Activated naive CD8-positive, alpha-beta T cell treated with anti-CD3 and anti-CD28 coated beads, Interleukin-2, amount 50 U/mL, for 24 hours (primary cell): Measurements from ENCODE around the gene PDZD8.
A peak's percentile ranks its signal among the peaks of the same experiment; 100 is the strongest.

Source experiments
- ATAC-seq: fragments of 150-1000 bp; cut with Tn5 transposase; one replicate; pipeline ENCODE4 v1.10.0; 2021
- DNase-seq: peaks from one replicate; pipeline ENCODE4 v3.0.0; 2021
- H3K27ac Mint-ChIP-seq: one replicate; pipeline ENCODE4 v1.8.0; 2021; ENCODE audit warnings: mild to moderate bottlenecking, mixed read lengths
- H3K27me3 Mint-ChIP-seq: one replicate; pipeline ENCODE4 v1.8.0; 2021; ENCODE audit warnings: mixed read lengths
- H3K36me3 Mint-ChIP-seq: one replicate; pipeline ENCODE4 v1.8.0; 2021; ENCODE audit warnings: low read depth, mixed read lengths
- H3K4me1 Mint-ChIP-seq: one replicate; pipeline ENCODE4 v1.8.0; 2021; ENCODE audit warnings: mixed read lengths
- H3K4me3 Mint-ChIP-seq: one replicate; pipeline ENCODE4 v1.8.0; 2021; ENCODE audit warnings: mild to moderate bottlenecking, moderate library complexity, mixed read lengths
- H3K9me3 Mint-ChIP-seq: one replicate; pipeline ENCODE4 v1.8.0; 2021; ENCODE audit warnings: mixed read lengths

The PDZD8 gene

DNA sequence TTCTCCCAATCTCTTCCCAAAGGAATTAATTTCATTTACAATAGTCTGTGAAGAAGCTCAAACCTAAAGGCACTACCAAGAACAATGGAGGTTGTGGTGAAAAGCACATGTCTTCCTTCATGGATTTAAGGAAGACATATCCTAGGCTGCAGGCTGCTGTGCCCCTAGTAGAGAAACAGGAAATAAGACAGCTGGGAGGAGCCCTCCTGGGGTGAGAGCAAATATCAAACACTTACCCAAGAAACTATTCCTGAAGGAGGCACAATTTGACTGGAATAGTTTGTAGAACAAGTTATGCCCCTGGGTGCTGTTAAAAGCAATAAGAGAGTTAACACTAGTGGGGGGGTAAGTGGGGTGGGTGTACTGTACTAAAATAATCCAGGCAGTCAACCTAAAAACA, 30.1 kb downstream of the PDZD8 start:
- DNase-seq: no peak
- Mint-ChIP-seq H3K9me3 (no peaks in the 10 kb centered on the region), H3K4me3 (no peak overlapping the region), H3K36me3 (peaks cover 8% of the 10 kb centered on the region), H3K27ac (no peak overlapping the region), H3K27me3 (no peaks in the 10 kb centered on the region), H3K4me1 (peaks cover 36% of the 10 kb centered on the region)
- ATAC-seq: no peak

DNA sequence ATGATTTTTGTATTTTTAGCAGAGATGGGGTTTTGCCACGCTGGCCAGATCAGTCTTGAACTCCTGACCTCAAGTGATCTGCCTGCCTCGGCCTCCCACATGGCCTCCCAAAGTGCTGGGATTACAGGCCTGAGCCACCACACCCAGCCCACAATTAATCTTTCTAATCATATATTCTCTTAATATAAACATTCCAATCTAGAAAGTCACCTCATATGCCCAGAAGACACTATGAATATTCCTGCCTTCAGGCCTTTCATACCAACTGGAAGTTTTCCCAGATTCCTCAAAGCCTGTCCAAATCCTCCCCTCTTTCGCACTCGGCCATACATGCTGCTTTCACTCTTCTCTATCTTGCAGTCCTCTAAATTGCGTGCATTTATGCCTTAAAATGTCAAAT, 32.6 kb downstream of the PDZD8 start:
- Mint-ChIP-seq H3K36me3 (peaks cover 10% of the 10 kb centered on the region), H3K9me3 (no peaks in the 10 kb centered on the region), H3K4me1 (peaks cover 38% of the 10 kb centered on the region), H3K27ac (peak overlapping the region; percentile 47), H3K27me3 (no peaks in the 10 kb centered on the region), H3K4me3 (no peak overlapping the region)
- ATAC-seq: no peak
- no peak for DNase-seq

DNA sequence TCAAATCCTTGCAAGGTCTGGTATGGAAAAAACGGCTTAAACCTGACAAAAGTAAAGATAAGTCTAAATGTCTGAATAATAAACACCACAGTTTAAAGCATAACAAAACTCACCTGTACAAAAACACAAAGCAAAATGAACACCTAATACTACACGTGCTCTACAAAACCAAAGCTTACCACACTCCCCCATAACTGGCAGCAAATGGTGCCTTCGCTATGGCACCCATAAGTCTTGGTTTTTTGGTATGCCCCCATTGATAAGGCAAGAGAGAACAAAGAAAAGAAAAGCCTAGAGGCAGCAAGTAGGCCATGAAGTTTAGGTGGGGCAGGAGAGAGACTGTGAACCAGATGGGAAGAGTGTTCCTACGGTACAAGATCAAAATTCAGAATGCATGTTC, 34.2 kb downstream of the PDZD8 start:
- H3K27me3 Mint-ChIP-seq: no peaks in the 10 kb centered on the region
- peaks cover 30% of the 10 kb centered on the region for H3K4me1 Mint-ChIP-seq
- peaks cover 18% of the 10 kb centered on the region for H3K36me3 Mint-ChIP-seq
- DNase-seq (no peak), ATAC-seq (no peak)
- no peak overlapping the region for H3K27ac Mint-ChIP-seq
- H3K9me3 Mint-ChIP-seq: no peaks in the 10 kb centered on the region
- no peak overlapping the region for H3K4me3 Mint-ChIP-seq

DNA sequence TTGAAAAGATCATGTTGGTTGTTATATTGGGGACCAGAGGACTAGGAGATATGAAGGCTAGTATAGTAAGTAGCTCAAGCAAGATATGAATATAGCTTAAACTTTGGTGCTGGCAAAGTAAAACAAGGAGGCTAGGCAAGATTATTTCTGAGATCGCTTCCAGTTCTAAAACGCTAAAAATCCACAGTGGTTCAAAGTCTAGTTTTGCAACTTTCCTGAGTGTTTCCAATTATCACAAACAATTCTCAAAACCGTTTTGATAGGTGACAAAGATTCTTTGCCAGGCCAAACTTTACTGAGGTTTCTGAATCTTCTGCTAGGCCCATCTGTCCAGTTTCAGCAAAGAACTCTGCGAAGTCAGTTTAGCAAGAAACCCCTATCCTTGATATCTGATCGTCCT, 35.3 kb downstream of the PDZD8 start:
- Mint-ChIP-seq H3K27ac (no peak overlapping the region), H3K4me3 (no peak overlapping the region), H3K27me3 (no peaks in the 10 kb centered on the region), H3K36me3 (peaks cover 28% of the 10 kb centered on the region), H3K4me1 (peaks cover 23% of the 10 kb centered on the region), H3K9me3 (peaks cover 9% of the 10 kb centered on the region)
- DNase-seq (no peak), ATAC-seq (no peak)

DNA sequence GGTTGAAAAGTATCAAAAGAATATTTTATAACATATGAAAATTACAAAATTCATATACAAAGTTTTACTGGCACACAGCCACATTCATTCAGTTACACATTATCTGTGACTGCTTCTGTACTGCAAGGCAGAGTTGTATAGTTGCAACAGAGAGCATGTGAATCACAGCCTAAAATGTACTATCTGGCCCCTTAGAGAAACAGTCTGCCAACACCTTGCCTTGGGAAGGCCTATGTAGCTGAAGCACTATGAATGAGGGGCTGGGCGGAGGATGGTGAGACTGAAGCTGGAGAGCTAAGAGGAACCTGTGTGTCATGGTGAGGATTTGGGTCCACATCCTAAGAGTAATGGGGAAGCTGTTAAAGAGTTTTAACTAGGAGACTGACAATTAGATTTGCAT, 35.7 kb downstream of the PDZD8 start:
- Mint-ChIP-seq H3K9me3 (peaks cover 13% of the 10 kb centered on the region), H3K27ac (no peak overlapping the region), H3K4me3 (no peak overlapping the region), H3K27me3 (no peaks in the 10 kb centered on the region), H3K4me1 (peaks cover 23% of the 10 kb centered on the region), H3K36me3 (peaks cover 32% of the 10 kb centered on the region)
- DNase-seq: no peak
- ATAC-seq: no peak

DNA sequence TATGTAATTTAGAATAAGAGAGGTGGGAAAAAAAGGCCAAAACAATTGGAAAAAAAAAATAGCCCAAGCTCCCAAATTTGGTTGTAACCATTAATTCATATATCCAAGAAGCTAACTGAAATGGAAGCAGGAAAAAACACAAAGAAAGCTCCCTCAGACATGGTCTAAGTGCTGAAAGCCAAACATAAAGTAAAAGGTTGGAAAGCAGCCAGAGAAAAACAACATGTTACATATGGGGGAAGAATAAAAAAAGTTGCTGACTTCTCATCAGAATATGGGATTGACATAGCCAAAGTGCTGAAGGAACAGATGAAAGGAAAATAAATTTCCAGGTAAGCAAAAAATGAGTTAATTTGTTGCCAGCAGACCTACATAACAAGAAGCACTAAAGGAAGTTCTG, 40.3 kb downstream of the PDZD8 start:
- ATAC-seq (no peak), DNase-seq (no peak)
- peaks cover 6% of the 10 kb centered on the region for H3K4me1 Mint-ChIP-seq
- peaks cover 44% of the 10 kb centered on the region for H3K36me3 Mint-ChIP-seq
- no peak overlapping the region for H3K4me3 Mint-ChIP-seq
- peaks cover 15% of the 10 kb centered on the region for H3K9me3 Mint-ChIP-seq
- no peaks in the 10 kb centered on the region for H3K27me3 Mint-ChIP-seq
- no peak overlapping the region for H3K27ac Mint-ChIP-seq

DNA sequence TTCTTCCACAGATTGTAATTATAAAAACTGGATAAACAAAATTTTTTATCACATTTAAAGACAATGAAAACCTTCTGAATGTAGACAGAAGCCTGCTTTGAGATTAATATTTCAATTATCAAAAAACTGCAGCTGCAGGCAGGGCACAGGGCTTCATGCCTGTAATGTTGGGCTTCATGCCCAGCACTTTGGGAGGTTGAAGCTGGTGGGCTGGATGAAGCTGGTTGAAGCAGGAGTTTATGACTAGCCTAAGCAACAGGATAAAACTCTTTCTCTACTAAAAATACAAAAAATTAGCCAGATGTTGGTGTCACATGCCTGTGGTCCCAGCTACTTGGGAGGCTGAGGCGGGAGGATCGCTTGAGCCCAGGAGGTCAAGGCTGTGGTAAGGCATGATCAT, 41.2 kb downstream of the PDZD8 start:
- Mint-ChIP-seq H3K27me3 (no peaks in the 10 kb centered on the region), H3K36me3 (peaks cover 50% of the 10 kb centered on the region), H3K9me3 (peaks cover 15% of the 10 kb centered on the region), H3K4me3 (no peak overlapping the region), H3K4me1 (peaks cover 4% of the 10 kb centered on the region), H3K27ac (no peak overlapping the region)
- DNase-seq (no peak), ATAC-seq (no peak)

DNA sequence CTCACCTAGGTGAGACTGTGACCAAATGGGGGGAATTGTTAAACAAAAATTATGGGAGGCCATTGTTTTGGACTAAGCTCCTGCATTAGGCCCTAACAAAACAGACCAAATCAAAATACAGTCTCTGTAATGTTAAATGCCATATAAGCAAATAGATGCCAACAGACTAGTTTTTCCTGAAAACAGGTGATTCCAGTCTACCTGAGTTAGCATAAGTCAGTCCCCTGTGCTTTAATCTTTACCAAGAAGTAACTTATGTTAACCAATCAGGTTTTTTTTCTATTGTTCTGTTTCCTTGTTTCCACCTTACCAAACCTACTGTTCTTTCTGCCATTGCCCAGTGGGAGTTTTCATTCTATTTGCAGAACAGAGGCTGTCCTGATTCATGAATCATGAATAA, 48.0 kb downstream of the PDZD8 start:
- Mint-ChIP-seq H3K9me3 (no peaks in the 10 kb centered on the region), H3K36me3 (peaks cover 25% of the 10 kb centered on the region), H3K4me3 (no peak overlapping the region), H3K27me3 (no peaks in the 10 kb centered on the region), H3K4me1 (peaks cover 6% of the 10 kb centered on the region), H3K27ac (no peak overlapping the region)
- DNase-seq (no peak), ATAC-seq (no peak)

DNA sequence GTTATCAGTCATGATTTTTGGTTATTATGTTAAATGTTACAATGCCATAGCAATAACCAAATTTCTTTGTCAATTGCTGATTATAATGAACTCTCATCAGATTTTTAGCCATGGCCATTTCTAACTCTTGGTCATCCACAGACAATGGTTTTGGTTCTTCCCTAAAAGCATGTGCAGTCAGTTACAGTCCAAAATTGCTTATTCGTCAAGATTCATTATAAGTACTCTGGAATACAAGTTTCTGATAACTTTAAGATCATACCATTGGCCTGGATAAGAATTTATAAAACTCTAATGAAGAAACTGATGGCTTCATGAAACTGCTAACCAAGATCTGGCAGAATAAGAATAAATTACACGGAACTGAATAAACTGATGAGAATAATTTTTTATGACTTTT, 50.9 kb downstream of the PDZD8 start:
- no peaks in the 10 kb centered on the region for H3K27me3 Mint-ChIP-seq
- H3K9me3 Mint-ChIP-seq: no peaks in the 10 kb centered on the region
- H3K4me1 Mint-ChIP-seq: peaks cover 2% of the 10 kb centered on the region
- H3K4me3 Mint-ChIP-seq: no peak overlapping the region
- ATAC-seq: no peak
- peaks cover 14% of the 10 kb centered on the region for H3K36me3 Mint-ChIP-seq
- no peak overlapping the region for H3K27ac Mint-ChIP-seq
- no peak for DNase-seq

DNA sequence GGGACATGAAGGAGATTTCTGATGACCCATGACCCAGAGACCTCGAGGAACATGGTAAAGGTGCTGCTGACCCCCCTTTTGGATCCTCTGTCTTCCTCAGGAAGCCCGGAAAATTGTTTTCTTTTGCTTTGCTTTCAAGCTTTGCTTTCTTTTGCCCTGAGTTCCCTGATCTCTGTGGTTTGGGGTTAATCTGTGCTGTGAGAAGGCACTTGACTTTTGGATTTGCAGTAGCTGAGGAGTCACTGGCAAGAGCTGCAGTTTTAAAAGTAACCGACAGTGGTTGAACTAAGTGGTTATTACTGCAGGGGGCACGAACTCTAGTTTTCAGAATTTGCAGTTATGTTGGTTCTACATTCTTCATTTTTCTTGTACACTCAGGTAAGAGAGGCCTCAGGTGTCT, 53.0 kb downstream of the PDZD8 start:
- Mint-ChIP-seq H3K27ac (no peak overlapping the region), H3K9me3 (no peaks in the 10 kb centered on the region), H3K4me3 (no peak overlapping the region), H3K4me1 (no peaks in the 10 kb centered on the region), H3K27me3 (no peaks in the 10 kb centered on the region), H3K36me3 (peaks cover 13% of the 10 kb centered on the region)
- DNase-seq (no peak), ATAC-seq (no peak)

DNA sequence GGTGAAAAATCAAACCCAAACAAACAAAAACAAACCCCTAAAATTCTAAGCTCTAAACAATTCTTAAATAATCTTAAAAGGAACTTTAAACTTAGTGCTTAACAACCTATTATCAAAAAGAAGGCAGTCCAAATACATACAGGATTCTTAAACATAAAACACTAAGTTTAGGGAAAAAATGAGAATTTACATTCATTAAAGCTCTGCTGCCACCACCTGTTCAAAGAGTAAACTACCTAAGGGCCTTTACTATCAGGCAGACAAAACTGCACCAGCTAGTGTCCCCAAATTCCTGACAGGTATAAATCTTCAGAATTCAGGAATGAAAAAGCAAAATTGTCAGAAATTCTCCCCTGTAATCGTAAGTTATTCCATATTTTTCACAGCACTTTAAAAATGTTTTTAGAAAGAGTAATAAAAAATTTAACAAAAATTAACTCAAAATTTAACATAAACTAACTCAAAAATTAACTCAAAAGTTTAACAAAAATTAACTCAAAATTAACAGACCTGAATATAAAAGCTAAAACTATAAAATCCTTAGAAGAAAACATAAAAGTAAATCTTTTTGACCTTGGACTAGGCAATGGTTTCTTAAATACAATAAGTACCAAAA, 55.1 kb downstream of the PDZD8 start:
- Mint-ChIP-seq H3K27ac (no peak overlapping the region), H3K4me3 (no peak overlapping the region), H3K9me3 (no peaks in the 10 kb centered on the region), H3K36me3 (peaks cover 9% of the 10 kb centered on the region), H3K27me3 (no peaks in the 10 kb centered on the region), H3K4me1 (no peaks in the 10 kb centered on the region)
- DNase-seq (no peak), ATAC-seq (no peak)

DNA sequence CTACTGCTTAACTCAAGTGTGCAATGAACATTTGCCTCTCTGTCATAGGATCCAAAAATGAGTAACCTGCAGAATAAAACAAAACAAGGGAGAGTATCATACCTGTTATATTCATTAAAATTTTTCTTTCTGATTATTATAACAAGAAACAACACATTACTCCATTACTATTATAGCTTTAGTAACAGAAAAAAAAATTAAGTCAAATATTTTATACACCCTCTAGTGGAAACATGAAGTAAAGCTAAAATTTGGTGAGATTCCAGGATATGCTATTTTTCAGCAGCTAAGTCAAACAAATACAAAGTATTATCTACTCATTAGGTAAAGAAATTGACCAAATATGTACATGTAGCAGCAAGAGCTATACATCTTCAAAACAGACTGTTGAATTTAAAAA, 56.3 kb downstream of the PDZD8 start:
- ATAC-seq (no peak), DNase-seq (no peak)
- Mint-ChIP-seq H3K36me3 (peaks cover 14% of the 10 kb centered on the region), H3K4me3 (no peak overlapping the region), H3K4me1 (peaks cover 1% of the 10 kb centered on the region), H3K27ac (no peak overlapping the region), H3K9me3 (no peaks in the 10 kb centered on the region), H3K27me3 (no peaks in the 10 kb centered on the region)

DNA sequence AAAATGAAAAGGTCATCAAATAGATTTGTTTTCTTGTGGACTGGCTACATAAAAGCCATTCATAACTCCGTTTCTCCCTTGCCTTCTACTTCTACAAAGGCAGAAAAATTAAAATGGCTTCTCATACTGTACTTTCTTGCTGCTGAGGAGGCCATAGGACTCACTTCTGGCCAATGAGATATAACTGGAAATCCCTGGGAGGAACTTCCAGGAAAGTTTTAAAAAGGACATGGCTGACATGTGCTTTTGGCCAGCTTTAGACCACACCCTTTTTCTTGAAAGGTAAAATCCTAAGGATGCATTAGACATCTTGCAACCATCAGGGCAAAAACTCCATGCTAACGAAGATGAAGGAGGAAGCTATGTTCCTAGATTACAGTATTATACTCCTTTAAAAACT, 58.5 kb downstream of the PDZD8 start:
- Mint-ChIP-seq H3K36me3 (peaks cover 27% of the 10 kb centered on the region), H3K4me3 (no peak overlapping the region), H3K27me3 (no peaks in the 10 kb centered on the region), H3K9me3 (no peaks in the 10 kb centered on the region), H3K27ac (no peak overlapping the region), H3K4me1 (peaks cover 6% of the 10 kb centered on the region)
- no peak for DNase-seq
- no peak for ATAC-seq

DNA sequence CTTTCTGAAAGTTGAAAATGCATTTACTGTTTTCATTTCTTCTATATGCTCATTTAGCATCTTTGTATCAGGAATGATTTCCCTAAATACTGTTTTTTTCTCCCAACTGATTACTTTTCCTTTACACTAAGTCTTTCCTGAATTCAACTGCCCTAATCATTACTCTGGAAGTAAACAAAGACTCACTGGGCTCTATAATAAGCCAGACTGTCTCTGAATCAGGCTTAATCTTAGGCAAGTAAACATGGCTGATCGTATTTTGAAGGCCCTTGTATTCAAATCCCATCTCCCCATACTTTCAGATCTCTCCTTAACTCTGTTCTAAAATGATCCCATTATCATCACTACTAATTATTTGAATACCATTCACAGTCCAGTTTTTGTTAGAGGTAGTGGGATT, 61.6 kb downstream of the PDZD8 start:
- no peak overlapping the region for H3K4me3 Mint-ChIP-seq
- ATAC-seq: no peak
- peaks cover 39% of the 10 kb centered on the region for H3K36me3 Mint-ChIP-seq
- no peaks in the 10 kb centered on the region for H3K27me3 Mint-ChIP-seq
- H3K27ac Mint-ChIP-seq: no peak overlapping the region
- no peaks in the 10 kb centered on the region for H3K9me3 Mint-ChIP-seq
- no peak for DNase-seq
- peaks cover 21% of the 10 kb centered on the region for H3K4me1 Mint-ChIP-seq

DNA sequence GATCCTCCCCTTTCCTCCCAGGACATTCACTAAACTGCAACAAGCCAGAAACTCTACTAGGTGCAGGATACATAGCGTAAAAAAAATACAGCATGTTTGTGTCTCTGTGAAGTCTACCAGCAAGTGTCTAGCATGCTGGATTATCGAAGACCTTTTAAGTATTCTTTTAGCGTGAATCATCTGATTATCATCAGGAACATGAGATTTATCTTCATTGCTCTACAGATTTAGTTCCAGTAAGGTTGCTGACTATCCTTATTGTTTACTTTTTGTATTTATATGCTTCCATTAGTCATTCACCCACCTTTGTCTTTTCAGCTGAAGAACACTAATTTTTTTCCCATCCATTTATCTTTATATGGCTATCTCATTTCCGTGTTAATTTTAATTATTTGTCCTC, 62.8 kb downstream of the PDZD8 start:
- H3K27me3 Mint-ChIP-seq: no peaks in the 10 kb centered on the region
- H3K36me3 Mint-ChIP-seq: peaks cover 32% of the 10 kb centered on the region
- no peak overlapping the region for H3K27ac Mint-ChIP-seq
- DNase-seq (no peak), ATAC-seq (no peak)
- no peaks in the 10 kb centered on the region for H3K9me3 Mint-ChIP-seq
- H3K4me3 Mint-ChIP-seq: no peak overlapping the region
- peaks cover 21% of the 10 kb centered on the region for H3K4me1 Mint-ChIP-seq

DNA sequence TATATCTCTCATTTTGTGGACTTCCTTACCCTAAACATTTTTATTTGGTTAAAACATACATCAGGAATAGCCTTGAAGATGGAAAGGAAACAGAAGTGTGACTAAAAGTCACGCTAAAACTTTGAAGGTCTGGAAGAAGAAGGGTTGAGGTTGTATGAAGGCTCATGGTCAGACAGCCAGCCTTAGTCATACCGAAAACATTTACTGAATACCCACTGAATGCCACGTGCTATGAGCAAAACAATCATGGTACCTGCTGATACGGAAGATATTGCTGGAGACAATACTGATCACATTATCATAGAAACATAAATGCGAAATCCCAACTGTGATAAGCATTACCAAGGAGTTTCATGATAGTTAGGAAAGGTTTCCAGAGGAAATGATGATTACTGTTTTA, 64.0 kb downstream of the PDZD8 start:
- Mint-ChIP-seq H3K4me3 (no peak overlapping the region), H3K27me3 (no peaks in the 10 kb centered on the region), H3K36me3 (peaks cover 32% of the 10 kb centered on the region), H3K4me1 (peaks cover 21% of the 10 kb centered on the region), H3K27ac (no peak overlapping the region), H3K9me3 (no peaks in the 10 kb centered on the region)
- ATAC-seq (peak; percentile 36), DNase-seq (no peak)
